IMR-90 (cell line): ENCODE data around the gene GATA1. TPM values are rescaled to one million over a fixed set of nuclear protein-coding genes. Genes with fewer than 3 reads are reported as not detected.

Source experiments
- ATAC-seq: fragments of 200-7000 bp; cut with Tn5 transposase; 2 replicates; pipeline ENCODE4 v1.9.1; 2020; ENCODE audit warnings: low read depth, mild to moderate bottlenecking, moderate library complexity
- BruUV-seq: library from RNA; stranded (reverse); fragments of 400-500 nt; replicated peaks from 2 replicates; lab custom pipeline; 2021; lab: Mats Ljungman, UMichigan
- CTCF ChIA-PET: fragments of 300-600 bp; formaldehyde crosslinking; extraction: SDS; loops from one replicate; lab custom pipeline; 2021; ENCODE audit warnings: antibody characterized with exemption; lab: Yijun Ruan, JAX
- POLR2A ChIA-PET: fragments of 300-600 bp; sonication (Branson Sonifier 250); formaldehyde crosslinking; loops from one replicate; lab custom pipeline; 2022; ENCODE audit warnings: antibody characterized with exemption; ENCODE audit not compliant: unreplicated experiment; lab: Charles Lee
- DNase-seq: peaks from one replicate; pipeline ENCODE4 v3.0.0; 2013
- H2AFZ ChIP-seq: replicated peaks from 2 replicates; pipeline ENCODE3; 2013; ENCODE audit warnings: low read length, mild to moderate bottlenecking; ENCODE audit not compliant: poor library complexity
- H2AK5ac ChIP-seq: 2 replicates; pipeline ENCODE4 v1.6.1; 2013; ENCODE audit warnings: low read depth, low read length, inconsistent platforms
- H2AK9ac ChIP-seq: replicated peaks from 2 replicates; pipeline ENCODE3; 2013; ENCODE audit warnings: mild to moderate bottlenecking, low read depth, low read length, moderate library complexity; ENCODE audit not compliant: poor library complexity
- H2BK120ac ChIP-seq: 2 replicates; pipeline ENCODE4 v1.6.1; 2013; ENCODE audit warnings: low read depth, low read length, inconsistent platforms
- H2BK15ac ChIP-seq: 3 replicates; pipeline ENCODE4 v1.6.1; 2013; ENCODE audit warnings: low read depth, low read length, inconsistent platforms
- H2BK20ac ChIP-seq: 2 replicates; pipeline ENCODE4 v1.6.1; 2013; ENCODE audit warnings: low read depth, mild to moderate bottlenecking, inconsistent platforms, low read length, moderate library complexity
- H2BK5ac ChIP-seq: 2 replicates; pipeline ENCODE4 v1.6.1; 2013; ENCODE audit warnings: mild to moderate bottlenecking, low read depth, low read length, inconsistent platforms; ENCODE audit not compliant: poor library complexity, severe bottlenecking
- H3K14ac ChIP-seq: replicated peaks from 2 replicates; pipeline ENCODE4 v1.6.1; 2013; ENCODE audit warnings: low read depth, low read length, inconsistent platforms
- H3K18ac ChIP-seq: 2 replicates; pipeline ENCODE4 v1.6.1; 2013; ENCODE audit warnings: low read depth, low read length, control low read depth
- H3K23ac ChIP-seq: 2 replicates; pipeline ENCODE4 v1.6.1; 2013; ENCODE audit warnings: low read depth, low read length, inconsistent platforms
- H3K27ac ChIP-seq: 2 replicates; pipeline ENCODE4 v1.5.1; 2013; ENCODE audit warnings: mild to moderate bottlenecking, control low read depth, low read length; ENCODE audit not compliant: insufficient read depth
- H3K27me3 ChIP-seq: 2 replicates; pipeline ENCODE4 v1.6.1; 2013; ENCODE audit warnings: low read length; ENCODE audit not compliant: control insufficient read depth, insufficient read depth
- H3K36me3 ChIP-seq: 2 replicates; pipeline ENCODE4 v1.6.1; 2013; ENCODE audit warnings: low read length, mixed read lengths; ENCODE audit not compliant: control insufficient read depth, insufficient read depth
- H3K4ac ChIP-seq: 2 replicates; pipeline ENCODE4 v1.6.1; 2013; ENCODE audit warnings: low read depth, low read length, inconsistent platforms
- H3K4me1 ChIP-seq: 2 replicates; pipeline ENCODE4 v1.6.1; 2013; ENCODE audit warnings: low read length, mixed read lengths; ENCODE audit not compliant: control insufficient read depth, insufficient read depth
- H3K4me2 ChIP-seq: 2 replicates; pipeline ENCODE4 v1.6.1; 2013; ENCODE audit warnings: low read depth, mild to moderate bottlenecking, control low read depth, low read length, moderate library complexity
- H3K4me3 ChIP-seq: 2 replicates; pipeline ENCODE4 v1.5.1; 2013; ENCODE audit warnings: low read depth, mild to moderate bottlenecking, control low read depth, low read length, moderate library complexity; ENCODE audit not compliant: insufficient read depth
- H3K56ac ChIP-seq: 2 replicates; pipeline ENCODE4 v1.6.1; 2013; ENCODE audit warnings: low read length, inconsistent platforms; ENCODE audit not compliant: insufficient read depth; ENCODE audit errors: extremely low read depth
- H3K79me1 ChIP-seq, 2 experiments: 2 replicates each; pipeline ENCODE4 v1.6.1; 2013; ENCODE audit warnings: low read length in 2 of 2, inconsistent platforms in 1 of 2, low read depth in 1 of 2
- H3K9ac ChIP-seq: 2 replicates; pipeline ENCODE4 v1.6.1; 2013; ENCODE audit warnings: low read depth, low read length, control low read depth
- H3K9me1 ChIP-seq: 2 replicates; pipeline ENCODE4 v1.6.1; 2013; ENCODE audit warnings: low read length, inconsistent platforms; ENCODE audit not compliant: insufficient read depth
- H3K9me3 ChIP-seq: 2 replicates; pipeline ENCODE4 v1.6.1; 2013; ENCODE audit warnings: low read length; ENCODE audit not compliant: control insufficient read depth, insufficient read depth
- H4K20me1 ChIP-seq: 2 replicates; pipeline ENCODE4 v1.6.1; 2013; ENCODE audit warnings: low read length, inconsistent platforms; ENCODE audit not compliant: insufficient read depth
- H4K5ac ChIP-seq: 2 replicates; pipeline ENCODE4 v1.6.1; 2013; ENCODE audit warnings: mild to moderate bottlenecking, low read depth, low read length, control low read depth
- H4K8ac ChIP-seq, 2 experiments: 2 replicates each; pipeline ENCODE4 v1.6.1; 2013; ENCODE audit warnings: low read depth in 2 of 2, low read length in 2 of 2, control low read depth in 1 of 2, inconsistent platforms in 1 of 2
- H4K91ac ChIP-seq: 2 replicates; pipeline ENCODE4 v1.6.1; 2013; ENCODE audit warnings: low read depth, low read length, inconsistent platforms; ENCODE audit not compliant: insufficient read depth
- CEBPB ChIP-seq: IDR thresholded peaks from 2 replicates; pipeline ENCODE4 v1.6.1; 2012; ENCODE audit warnings: low read depth, low read length, improper control_type of control experiment
- FOS ChIP-seq: fragments of 150-350 bp; IDR thresholded peaks from 2 replicates; pipeline ENCODE4 v1.6.1; 2016; ENCODE audit warnings: low read depth, low read length
- MAFK ChIP-seq: IDR thresholded peaks from 2 replicates; pipeline ENCODE4 v1.6.1; 2012; ENCODE audit warnings: low read depth, low read length, improper control_type of control experiment
- MAZ ChIP-seq: IDR thresholded peaks from 2 replicates; pipeline ENCODE4 v1.6.1; 2012; ENCODE audit warnings: low read depth, mild to moderate bottlenecking, low read length, improper control_type of control experiment, moderate library complexity, borderline replicate concordance
- RCOR1 ChIP-seq: IDR thresholded peaks from 2 replicates; pipeline ENCODE4 v1.6.1; 2012; ENCODE audit warnings: mild to moderate bottlenecking, low read length, improper control_type of control experiment; ENCODE audit not compliant: insufficient replicate concordance
- RFX5 ChIP-seq: IDR thresholded peaks from 2 replicates; pipeline ENCODE4 v1.8.0; 2012; ENCODE audit warnings: low read depth, mild to moderate bottlenecking, low read length, moderate library complexity
- WGBS, 2 experiments: methylation state at CpG; one replicate each; pipeline versions ENCODE4 v1.1.5 to v1.1.7; 2013; ENCODE audit warnings: missing lambda C conversion rate in 2 of 2; ENCODE audit not compliant: insufficient read length in 1 of 2; ENCODE audit errors: extremely low coverage in 2 of 2; 5-methylcytosine and 5-hydroxymethylcytosine counted together
- dilution Hi-C: fragments of 300-500 bp; cut with HindIII; formaldehyde crosslinking; loops from one replicate; pipeline ENCODE4 v1.14.3; 2018; ENCODE audit warnings: low sequenced_read_pairs; ENCODE audit not compliant: unreplicated experiment
- in situ Hi-C: fragments of 300-500 bp; cut with MboI; formaldehyde crosslinking; loops from 3 replicates; pipeline ENCODE4 v1.14.3; 2019; ENCODE audit warnings: low sequenced_read_pairs, inconsistent platforms, mixed read lengths
- intact Hi-C: fragments of 100-400 bp; cut with micrococcal nuclease; formaldehyde crosslinking; loops from 2 replicates; pipeline ENCODE4 v1.10.0; 2022
- polyA plus RNA-seq, 3 experiments: library from polyadenylated mRNA; depleted of rRNA; stranded (reverse); fragments of >200 nt; gene quantifications; 2 replicates each; pipeline ENCODE4 v1.2.3, GENCODE V29; 2012; ENCODE audit warnings: low replicate concordance in 1 of 3
- total RNA-seq: library from RNA; depleted of rRNA; stranded (reverse); fragments of >200 nt; gene quantifications from 2 replicates; pipeline ENCODE4 v1.2.3, GENCODE V29; 2012
- TF ChIP-seq, protein P1 (sequence below): fragments of 150-350 bp; IDR thresholded peaks from 2 replicates; pipeline ENCODE4 v1.6.1; 2017; ENCODE audit warnings: mild to moderate bottlenecking, antibody characterized with exemption, low read length, low read depth
- TF ChIP-seq, protein P2 (sequence below): fragments of 150-350 bp; IDR thresholded peaks from 2 replicates; pipeline ENCODE4 v1.6.1; 2016; ENCODE audit warnings: low read depth, mild to moderate bottlenecking, low read length, moderate library complexity, borderline replicate concordance

GATA1 gene
- total and polyA plus RNA-seq, 2 of the 4 experiments (the other 2 are of a cell fraction) = not detected

DNA sequence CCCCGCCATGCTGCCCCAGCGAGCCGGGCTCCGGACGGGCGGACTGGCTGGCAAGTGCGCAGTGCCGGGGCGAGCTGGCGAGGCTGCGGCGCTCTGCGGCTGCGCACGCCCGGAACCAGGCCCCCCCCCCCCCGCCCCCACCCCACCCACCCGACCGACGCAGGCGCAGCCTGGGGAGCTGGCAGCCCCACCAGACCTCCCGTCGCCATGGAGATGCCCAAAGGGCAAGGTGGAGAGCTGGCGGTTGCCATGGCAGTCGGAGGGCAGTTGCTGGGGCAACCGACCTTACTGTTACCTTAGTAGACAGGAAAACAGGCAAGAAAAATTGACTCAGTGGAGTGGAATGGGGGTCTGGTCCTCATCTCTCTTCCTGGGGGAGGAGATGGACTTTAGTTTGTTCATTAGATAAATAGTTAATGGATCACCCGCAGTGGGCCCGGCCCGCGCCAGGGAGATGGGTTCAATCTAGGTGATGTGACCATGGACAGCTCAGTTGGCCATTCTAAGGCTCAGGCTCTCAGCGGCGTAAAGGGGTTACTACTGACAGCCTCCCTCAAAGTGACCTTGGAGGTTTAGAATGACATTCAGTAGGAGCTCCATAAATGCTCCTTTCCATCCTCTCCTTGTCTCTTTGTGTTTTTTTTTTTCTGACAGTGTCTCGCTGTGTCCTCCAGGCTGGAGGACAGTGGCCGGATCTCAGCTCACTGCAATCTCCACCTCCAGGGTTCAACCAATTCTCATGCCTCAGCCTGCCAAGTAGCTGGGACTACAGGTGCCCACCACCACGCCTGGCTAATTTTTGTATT, 49.3 kb downstream of the GATA1 start, which contains the start of gene PCSK1N:
Gene PCSK1N, minus strand, starts transcription at position 87 of the 806 bp plus-strand sequence. Its CDS starts 78 bp downstream, at position 9.
- dilution Hi-C loops (no loop called here), intact Hi-C loops (no loop called here), in situ Hi-C loops (no loop called here)
- ChIA-PET CTCF (no interaction called here), POLR2A (no interaction called here)
- Histone ChIP-seq H3K79me1 (no peaks in the 10 kb centered on the region), H2AFZ (peak within 1 kb of the TSS; percentile 18), H4K5ac (no peak within 1 kb of the TSS), H3K9me3 (no peaks in the 10 kb centered on the region; the same call in 1 of the 2 replicates), H3K14ac (no peak within 1 kb of the TSS), H2BK15ac (no peak within 1 kb of the TSS), H2BK5ac (no peak within 1 kb of the TSS), H4K8ac (no peak within 1 kb of the TSS), H2BK120ac (no peak within 1 kb of the TSS), H3K18ac (no peak within 1 kb of the TSS), H3K4ac (no peak within 1 kb of the TSS), H3K4me2 (no peak within 1 kb of the TSS; the same call in 1 of the 2 replicates), H3K56ac (no peak within 1 kb of the TSS), H3K9me1 (no peaks in the 10 kb centered on the region), H3K27ac (no peak within 1 kb of the TSS), H3K36me3 (no peaks in the 10 kb centered on the region), H4K91ac (no peak within 1 kb of the TSS), H3K9ac (no peak within 1 kb of the TSS), H2BK20ac (no peak within 1 kb of the TSS), H3K4me3 (no peak within 1 kb of the TSS), H2AK9ac (peak within 1 kb of the TSS; percentile 31), H3K4me1 (no peaks in the 10 kb centered on the region), H2AK5ac (no peak within 1 kb of the TSS), H3K27me3 (peaks cover 34% of the 10 kb centered on the region), H4K20me1 (no peaks in the 10 kb centered on the region), H3K23ac (no peak within 1 kb of the TSS)
- 33% methylated on average over 1 of the region's 35 CpGs; no CpG with 5 or more reads in 1 of the 2 experiments for WGBS, 2 experiments
- BruUV-seq = no TSS peak
- DNase-seq (no peak), ATAC-seq (no peak)
- TF ChIP-seq MAFK (no peak), RFX5 (no peak), FOS (no peak), MAZ (no peak), RCOR1 (no peak), CEBPB (no peak)
- TF ChIP-seq, protein P1, sequence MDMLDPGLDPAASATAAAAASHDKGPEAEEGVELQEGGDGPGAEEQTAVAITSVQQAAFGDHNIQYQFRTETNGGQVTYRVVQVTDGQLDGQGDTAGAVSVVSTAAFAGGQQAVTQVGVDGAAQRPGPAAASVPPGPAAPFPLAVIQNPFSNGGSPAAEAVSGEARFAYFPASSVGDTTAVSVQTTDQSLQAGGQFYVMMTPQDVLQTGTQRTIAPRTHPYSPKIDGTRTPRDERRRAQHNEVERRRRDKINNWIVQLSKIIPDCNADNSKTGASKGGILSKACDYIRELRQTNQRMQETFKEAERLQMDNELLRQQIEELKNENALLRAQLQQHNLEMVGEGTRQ = no peak
- TF ChIP-seq, protein P2, sequence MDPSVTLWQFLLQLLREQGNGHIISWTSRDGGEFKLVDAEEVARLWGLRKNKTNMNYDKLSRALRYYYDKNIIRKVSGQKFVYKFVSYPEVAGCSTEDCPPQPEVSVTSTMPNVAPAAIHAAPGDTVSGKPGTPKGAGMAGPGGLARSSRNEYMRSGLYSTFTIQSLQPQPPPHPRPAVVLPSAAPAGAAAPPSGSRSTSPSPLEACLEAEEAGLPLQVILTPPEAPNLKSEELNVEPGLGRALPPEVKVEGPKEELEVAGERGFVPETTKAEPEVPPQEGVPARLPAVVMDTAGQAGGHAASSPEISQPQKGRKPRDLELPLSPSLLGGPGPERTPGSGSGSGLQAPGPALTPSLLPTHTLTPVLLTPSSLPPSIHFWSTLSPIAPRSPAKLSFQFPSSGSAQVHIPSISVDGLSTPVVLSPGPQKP = no peak
